Muscle layer of duodenum (tissue), 2 donors: ENCODE data around the gene PYROXD2.

ENCODE experiments used
- H3K27ac ChIP-seq: one replicate; pipeline ENCODE4 v1.7.0; 2013; ENCODE audit warnings: mild to moderate bottlenecking, low read length
- H3K27me3 ChIP-seq: one replicate; pipeline ENCODE4 v1.7.0; 2013; ENCODE audit warnings: low read depth, mild to moderate bottlenecking, control low read depth, low read length
- H3K36me3 ChIP-seq, 2 donors: one replicate each; pipeline ENCODE4 v1.7.0; 2013; ENCODE audit warnings: low read length in 2 of 2, control low read depth in 1 of 2, mild to moderate bottlenecking in 1 of 2; ENCODE audit not compliant: insufficient read depth in 2 of 2, control insufficient read depth in 1 of 2
- H3K4me1 ChIP-seq, 2 donors: one replicate each; pipeline ENCODE4 v1.7.0; 2013; ENCODE audit warnings: low read length in 2 of 2, mild to moderate bottlenecking in 2 of 2, control low read depth in 1 of 2, moderate library complexity in 1 of 2; ENCODE audit not compliant: insufficient read depth in 2 of 2, control insufficient read depth in 1 of 2
- H3K4me3 ChIP-seq, 2 donors: one replicate each; pipeline ENCODE4 v1.7.0; 2013; ENCODE audit warnings: low read length in 2 of 2, low read depth in 1 of 2, mild to moderate bottlenecking in 1 of 2
- H3K9me3 ChIP-seq, 2 donors: one replicate each; pipeline ENCODE4 v1.7.0; 2013; ENCODE audit warnings: low read length in 2 of 2, control low read depth in 1 of 2, mild to moderate bottlenecking in 1 of 2; ENCODE audit not compliant: control insufficient read depth in 1 of 2
- donor health status: healthy.

Gene PYROXD2

DNA sequence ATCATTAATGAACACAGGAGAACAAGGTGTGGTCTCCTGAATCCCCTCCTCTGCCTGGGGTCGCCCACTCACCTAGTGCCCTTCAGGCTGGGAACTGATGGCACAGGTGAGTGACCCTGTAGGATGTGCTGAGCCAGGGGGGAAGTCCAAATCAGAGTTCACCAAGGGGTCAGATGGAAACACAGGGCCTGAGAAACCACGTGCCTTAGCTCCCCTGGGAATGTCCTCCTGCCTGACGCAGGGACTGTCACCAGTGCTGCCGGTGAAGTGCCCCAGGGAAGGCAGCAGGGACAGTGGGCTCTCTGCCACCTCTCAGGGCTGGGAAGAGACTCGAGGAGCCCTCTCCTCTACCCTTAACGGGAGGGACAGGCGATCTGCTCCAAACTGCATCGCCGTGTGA lies 5.8 kb upstream of the PYROXD2 start:
- no peak overlapping the region for H3K4me3 ChIP-seq
- H3K27ac ChIP-seq, result no peak overlapping the region
- H3K9me3 ChIP-seq, result no peaks in the 10 kb centered on the region
- H3K4me1 ChIP-seq, result peaks cover 0 to 3% of the 10 kb centered on the region in 2 donors
- no peaks in the 10 kb centered on the region for H3K27me3 ChIP-seq
- H3K36me3 ChIP-seq, result peaks cover 44 to 61% of the 10 kb centered on the region in 2 donors

- Histone ChIP-seq H3K4me1 (peaks cover 0 to 14% of the 10 kb centered on the region in 2 donors), H3K36me3 (peaks cover 44 to 56% of the 10 kb centered on the region in 2 donors), H3K9me3 (no peaks in the 10 kb centered on the region), H3K27me3 (no peaks in the 10 kb centered on the region), H3K4me3 (no peak overlapping the region), H3K27ac (no peak overlapping the region)
These were observed 4.7 kb upstream of the PYROXD2 start for GRCh38 chr10:98419469-98420261.

- Histone ChIP-seq H3K9me3 (no peaks in the 10 kb centered on the region), H3K36me3 (peaks cover 41 to 49% of the 10 kb centered on the region in 2 donors)
These were observed 3.9 kb upstream of the PYROXD2 start for GRCh38 chr10:98418665-98419468.

GRCh38 chr10:98417973-98418664 lies 3.1 kb upstream of the PYROXD2 start:
- no peak overlapping the region for H3K27ac ChIP-seq
- H3K4me1 ChIP-seq, result peaks cover 0 to 23% of the 10 kb centered on the region in 2 donors
- H3K9me3 ChIP-seq, result no peaks in the 10 kb centered on the region
- H3K27me3 ChIP-seq, result no peaks in the 10 kb centered on the region
- peaks cover 37 to 44% of the 10 kb centered on the region in 2 donors for H3K36me3 ChIP-seq
- no peak overlapping the region for H3K4me3 ChIP-seq

More at GRCh38 chr10:98418665-98419468, 3.9 kb upstream of the PYROXD2 start:
- peaks cover 0 to 22% of the 10 kb centered on the region in 2 donors for H3K4me1 ChIP-seq
- H3K27me3 ChIP-seq, result no peaks in the 10 kb centered on the region
- H3K4me3 ChIP-seq, result no peak overlapping the region
- H3K27ac ChIP-seq, result no peak overlapping the region

DNA sequence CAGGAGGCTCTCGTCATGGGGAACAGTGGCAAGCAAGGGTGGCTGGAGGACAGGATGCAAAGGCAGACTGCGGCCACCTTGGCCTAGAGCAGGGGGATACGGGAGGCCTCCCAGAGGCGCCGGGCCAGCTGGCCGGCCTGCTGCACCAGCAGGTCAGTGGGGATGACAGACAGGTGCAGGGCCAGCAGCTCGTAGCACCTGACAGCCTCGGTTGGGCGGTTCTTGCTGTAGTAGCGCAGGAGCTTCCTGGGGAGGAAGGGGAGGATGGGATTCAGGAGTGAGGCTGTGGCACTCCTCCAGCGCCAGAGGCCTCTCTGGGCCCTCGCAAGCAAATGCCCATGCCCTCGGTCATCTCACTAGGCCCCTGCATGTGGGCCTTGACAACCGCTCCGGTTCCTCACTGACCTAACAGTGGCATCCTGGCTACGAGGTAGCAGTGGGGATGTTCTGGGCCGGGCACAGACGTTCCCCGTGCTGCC lies 2.5 kb upstream of the PYROXD2 start:
- Histone ChIP-seq H3K27ac (no peak overlapping the region), H3K27me3 (no peaks in the 10 kb centered on the region), H3K4me3 (no peak overlapping the region), H3K9me3 (no peaks in the 10 kb centered on the region), H3K4me1 (peaks cover 0 to 23% of the 10 kb centered on the region in 2 donors), H3K36me3 (peaks cover 33 to 38% of the 10 kb centered on the region in 2 donors)

GRCh38 chr10:98416606-98417388 lies 1.8 kb upstream of the PYROXD2 start:
- no peak overlapping the region for H3K4me3 ChIP-seq
- peaks cover 29 to 38% of the 10 kb centered on the region in 2 donors for H3K36me3 ChIP-seq
- no peaks in the 10 kb centered on the region for H3K27me3 ChIP-seq
- H3K4me1 ChIP-seq, result peaks cover under 1 to 23% of the 10 kb centered on the region in 2 donors
- H3K9me3 ChIP-seq, result no peaks in the 10 kb centered on the region
- no peak overlapping the region for H3K27ac ChIP-seq

GRCh38 chr10:98415731-98416119 lies 743 bp upstream of the PYROXD2 start:
- Histone ChIP-seq H3K9me3 (no peaks in the 10 kb centered on the region), H3K4me3 (peak overlapping the region in 1 of 2 donors; percentile 67), H3K27me3 (no peaks in the 10 kb centered on the region), H3K4me1 (peaks cover 8 to 31% of the 10 kb centered on the region in 2 donors), H3K36me3 (peaks cover 23 to 38% of the 10 kb centered on the region in 2 donors), H3K27ac (no peak overlapping the region)

GRCh38 chr10:98414578-98414931 lies 427 bp downstream of the PYROXD2 start:
- peak overlapping the region; percentile 67 to 81 for H3K4me3 ChIP-seq
- peaks cover 8 to 31% of the 10 kb centered on the region in 2 donors for H3K4me1 ChIP-seq
- H3K27ac ChIP-seq, result peak overlapping the region; percentile 45
- peaks cover 17 to 32% of the 10 kb centered on the region in 2 donors for H3K36me3 ChIP-seq
- no peaks in the 10 kb centered on the region for H3K27me3 ChIP-seq
- H3K9me3 ChIP-seq, result no peaks in the 10 kb centered on the region

DNA sequence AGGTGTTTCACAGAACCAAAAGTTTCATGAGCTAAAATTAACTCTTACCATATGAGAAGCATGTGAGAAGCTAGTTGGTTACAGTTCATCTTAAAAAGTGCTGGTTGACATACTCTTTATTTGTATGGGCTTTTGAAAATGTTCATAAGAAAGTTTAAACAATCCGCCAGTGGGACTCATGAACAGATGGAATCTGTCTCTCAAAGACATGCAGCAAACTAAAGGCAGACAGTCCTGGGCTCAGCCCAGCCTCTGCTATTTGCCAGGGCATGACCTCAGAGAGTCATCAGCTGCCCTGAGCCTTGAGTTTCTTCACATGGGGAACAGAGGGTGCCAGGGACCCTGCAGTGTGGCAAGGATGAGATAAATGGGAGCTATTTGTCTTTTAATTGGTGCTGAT lies 3.2 kb downstream of the PYROXD2 start:
- Histone ChIP-seq H3K36me3 (peaks cover 4 to 8% of the 10 kb centered on the region in 2 donors), H3K4me1 (peaks cover 8 to 31% of the 10 kb centered on the region in 2 donors), H3K4me3 (no peak overlapping the region), H3K27ac (no peak overlapping the region), H3K9me3 (no peaks in the 10 kb centered on the region), H3K27me3 (no peaks in the 10 kb centered on the region)

DNA sequence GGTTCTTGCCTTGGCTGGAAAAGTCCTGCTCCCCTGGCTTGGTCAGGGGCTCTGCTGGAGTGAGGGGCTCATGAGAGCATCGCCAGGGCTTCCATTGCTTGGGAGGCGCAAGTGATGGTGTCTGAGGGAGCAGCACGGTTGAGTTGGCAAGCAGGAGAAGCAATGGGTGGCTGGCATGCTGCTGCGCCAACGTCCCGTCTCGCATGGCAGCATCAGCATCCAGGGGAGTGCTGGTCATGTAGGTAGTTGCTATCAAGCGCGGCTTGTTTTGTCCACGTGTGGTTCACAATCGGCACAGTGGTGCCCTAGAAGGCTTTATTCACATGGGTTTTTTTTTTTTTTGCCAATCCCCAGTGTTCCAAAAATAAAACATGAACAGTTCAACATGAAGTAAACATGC lies 3.8 kb downstream of the PYROXD2 start:
- peaks cover 8 to 31% of the 10 kb centered on the region in 2 donors for H3K4me1 ChIP-seq
- no peak overlapping the region for H3K27ac ChIP-seq
- H3K27me3 ChIP-seq, result no peaks in the 10 kb centered on the region

More for the DNA sequence above, 3.8 kb downstream of the PYROXD2 start:
- no peak overlapping the region for H3K4me3 ChIP-seq
- peaks cover 0 to 5% of the 10 kb centered on the region in 2 donors for H3K36me3 ChIP-seq
- H3K9me3 ChIP-seq, result no peaks in the 10 kb centered on the region
